GM19193 (cell line): Measurements from ENCODE around the gene SNRK.

ENCODE experiments used
- POLR2A ChIP-seq: IDR thresholded peaks from 4 replicates; pipeline ENCODE4 v1.6.1; 2011; ENCODE audit not compliant: insufficient read depth, insufficient read length; ENCODE audit errors: extremely low read depth

Gene SNRK

GRCh38 chr3:43389388-43390254 is 103.3 kb downstream of the SNRK start:
- TF ChIP-seq POLR2A = no peak

- no peak for TF ChIP-seq POLR2A
Observed at GRCh38 chr3:43390255-43390588, 103.9 kb downstream of the SNRK start.

DNA sequence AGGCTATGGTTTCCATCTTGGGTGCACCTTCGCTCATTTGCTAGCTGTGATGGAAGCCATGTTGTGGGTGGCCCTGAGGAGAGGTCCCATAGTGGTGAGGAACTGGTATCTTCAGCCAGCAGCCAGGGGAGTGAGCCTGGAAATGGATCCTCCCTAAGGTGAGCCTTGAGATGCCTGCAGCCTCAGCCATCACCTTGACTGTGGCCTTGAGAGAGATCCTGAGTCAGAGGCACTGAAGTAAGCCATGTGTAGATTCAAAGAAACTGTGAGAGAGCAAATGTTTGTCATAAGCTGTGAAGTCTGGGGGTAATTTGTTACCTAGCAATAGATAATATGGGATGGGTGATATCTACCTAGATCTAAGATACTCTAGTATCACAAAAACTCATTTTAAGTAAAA is 105.3 kb downstream of the SNRK start:
- no peak for TF ChIP-seq POLR2A

DNA sequence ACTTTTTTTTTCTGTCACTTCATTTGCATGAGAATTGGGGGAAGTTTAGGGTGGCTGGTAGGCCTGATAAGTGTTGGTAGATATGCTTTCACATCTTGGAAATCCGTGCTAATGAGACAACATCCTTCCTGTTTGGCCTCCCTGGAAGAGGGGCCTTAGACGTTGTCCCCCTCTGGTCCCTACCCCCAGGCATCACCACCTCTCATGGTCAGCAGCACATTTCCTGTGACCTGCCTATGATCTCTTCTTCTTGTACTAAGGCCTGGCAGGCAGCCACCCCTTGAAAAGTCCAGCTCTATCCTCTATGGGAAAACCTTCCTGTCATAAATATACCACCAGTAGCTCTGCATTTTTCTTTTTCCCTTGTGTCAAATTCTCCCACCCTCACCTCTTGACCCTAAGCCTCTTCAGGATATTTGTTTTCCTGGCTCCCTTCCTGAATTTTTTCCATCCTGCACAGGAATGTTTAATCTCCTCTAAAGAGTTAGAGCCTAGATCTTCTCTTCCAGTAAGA is 107.8 kb downstream of the SNRK start:
- no peak for TF ChIP-seq POLR2A

- TF ChIP-seq POLR2A = no peak
Observed at GRCh38 chr3:43399034-43399433, 112.7 kb downstream of the SNRK start.

DNA sequence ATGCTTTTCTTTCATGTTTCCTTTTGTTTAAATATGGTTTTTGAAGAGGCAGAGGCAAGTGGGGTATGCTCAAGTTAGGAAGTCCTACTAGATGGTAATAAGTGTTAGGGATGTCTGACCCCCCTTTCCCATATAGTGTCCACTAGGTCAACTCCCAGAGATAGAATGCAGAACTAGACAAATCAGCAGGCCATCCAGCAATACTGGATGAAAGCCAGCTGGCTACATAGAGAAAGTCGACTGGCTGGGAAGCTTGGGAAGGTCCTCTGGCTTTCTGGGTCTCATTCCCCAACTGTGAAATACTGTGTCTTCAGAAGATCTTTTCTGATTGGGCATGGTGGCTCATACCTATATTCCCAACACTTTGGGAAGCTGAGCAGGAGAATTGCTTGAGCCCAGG is 113.8 kb downstream of the SNRK start:
- no peak for TF ChIP-seq POLR2A
